ENCODE results near the gene CHD8.

DNA sequence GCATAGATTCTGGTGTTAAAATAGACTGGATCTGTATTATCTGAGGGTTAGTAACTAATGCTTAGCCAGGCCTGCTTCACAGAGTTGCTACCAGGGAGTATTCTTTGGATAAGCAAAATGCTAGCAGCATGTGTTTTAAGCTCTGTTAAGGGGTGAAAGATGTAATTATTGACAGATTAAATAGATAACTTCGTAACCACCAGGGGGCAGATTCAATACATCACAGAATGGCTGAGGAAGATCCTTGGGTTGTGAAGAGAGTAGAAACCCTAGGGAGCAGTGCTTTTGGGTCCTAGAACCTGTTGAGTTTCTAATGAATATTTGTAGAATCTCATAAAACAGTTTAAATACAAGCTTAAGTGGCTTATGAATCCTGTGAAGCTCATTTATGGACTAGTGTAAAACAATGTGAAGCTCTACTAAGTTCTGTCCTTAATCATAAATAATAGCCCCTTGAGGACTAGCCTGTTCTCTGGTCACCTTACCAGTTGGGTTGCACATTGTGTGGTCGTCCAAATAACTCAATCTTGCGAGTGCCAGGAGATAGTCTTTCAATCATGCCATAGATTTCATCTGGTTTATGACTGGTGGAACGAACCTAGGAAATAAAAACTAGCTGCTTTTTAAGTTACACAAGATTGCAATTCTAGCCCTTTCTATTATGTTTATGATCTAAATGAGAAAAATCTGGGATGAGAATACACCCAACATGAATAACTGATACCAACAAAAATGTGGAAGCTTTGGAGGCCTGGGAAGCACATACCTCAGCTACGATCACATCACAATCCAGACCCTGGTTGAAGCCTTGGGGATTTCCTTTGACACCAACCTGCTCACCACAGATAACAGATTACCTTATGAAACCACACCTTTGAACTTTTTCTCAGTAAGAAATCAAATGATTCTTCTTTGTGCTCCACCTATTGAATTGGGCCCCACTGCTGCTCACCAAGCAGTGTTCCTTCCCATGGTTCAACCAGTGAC, 42.9 kb upstream of the CHD8 start:
- TF ChIP-seq ZNF274 (IDR thresholded peaks at IDR 0.05; ENCODE audit: low read depth, low read length), result no peak
- TF ChIP-seq SUZ12 (IDR thresholded peaks at IDR 0.05; ENCODE audit: extremely low read depth, insufficient read depth, insufficient read length), result no peak
- no peak for TF ChIP-seq YY1 (IDR thresholded peaks at IDR 0.05; ENCODE audit: insufficient read depth, insufficient read length)

Measured in NT2/D1 (cell line).